Loucy (cell line): Measurements from ENCODE around the gene HCK.

Source experiments
- H2AFZ ChIP-seq: fragments of 200-600 bp; sonication (generic); 2 replicates; pipeline ENCODE4 v1.6.0; 2016; ENCODE audit warnings: antibody characterized with exemption, mild to moderate bottlenecking, low read length, moderate library complexity
- H3F3A ChIP-seq: fragments of 200-600 bp; 2 replicates; pipeline ENCODE4 v1.6.0; 2016; ENCODE audit warnings: antibody characterized with exemption, low read depth, mild to moderate bottlenecking
- H3K27me3 ChIP-seq: fragments of 200-600 bp; sonication (generic); 2 replicates; pipeline ENCODE4 v1.6.1; 2014; ENCODE audit warnings: low read length, mild to moderate bottlenecking; ENCODE audit not compliant: insufficient read depth, poor library complexity, severe bottlenecking
- H3K36me3 ChIP-seq: fragments of 200-600 bp; sonication (generic); 2 replicates; pipeline ENCODE4 v1.6.1; 2016; ENCODE audit warnings: low read length; ENCODE audit not compliant: insufficient read depth
- H3K4me1 ChIP-seq: fragments of 200-600 bp; sonication (generic); 2 replicates; pipeline ENCODE4 v1.5.1; 2014; ENCODE audit warnings: low read length, mild to moderate bottlenecking; ENCODE audit not compliant: insufficient read depth, poor library complexity, severe bottlenecking
- H3K4me2 ChIP-seq: fragments of 200-600 bp; sonication (generic); 2 replicates; pipeline ENCODE4 v1.6.0; 2014; ENCODE audit warnings: antibody characterized with exemption, low read length, low read depth, mild to moderate bottlenecking; ENCODE audit not compliant: poor library complexity, severe bottlenecking
- H3K4me3 ChIP-seq: fragments of 200-600 bp; sonication (generic); 2 replicates; pipeline ENCODE4 v1.5.1; 2014; ENCODE audit warnings: low read length, mild to moderate bottlenecking, mixed read lengths; ENCODE audit not compliant: poor library complexity, severe bottlenecking
- H3K79me2 ChIP-seq: fragments of 200-600 bp; sonication (generic); 2 replicates; pipeline ENCODE4 v1.6.1; 2014; ENCODE audit warnings: low read length; ENCODE audit not compliant: insufficient read depth
- H3K9ac ChIP-seq: fragments of 200-600 bp; sonication (generic); 2 replicates; pipeline ENCODE4 v1.6.0; 2014; ENCODE audit warnings: mild to moderate bottlenecking, low read depth, low read length, moderate library complexity; ENCODE audit not compliant: poor library complexity, severe bottlenecking
- H3K9me2 ChIP-seq: fragments of 200-600 bp; sonication (generic); replicated peaks from 2 replicates; pipeline ENCODE4 v1.6.1; 2016; ENCODE audit warnings: low read depth, low read length, mixed read lengths
- H3K9me3 ChIP-seq: fragments of 200-600 bp; sonication (generic); 2 replicates; pipeline ENCODE4 v1.6.1; 2014; ENCODE audit warnings: mild to moderate bottlenecking, antibody characterized with exemption, low read length, low read depth; ENCODE audit not compliant: insufficient read depth
- H4K20me1 ChIP-seq: fragments of 200-600 bp; sonication (generic); 2 replicates; pipeline ENCODE4 v1.6.0; 2014; ENCODE audit warnings: antibody characterized with exemption, low read length, mild to moderate bottlenecking; ENCODE audit not compliant: insufficient read depth, poor library complexity, severe bottlenecking
- CTCF ChIP-seq: fragments of 200-600 bp; sonication (generic); conservative IDR thresholded peaks from 2 replicates; pipeline ENCODE4 v1.5.1; 2014; ENCODE audit warnings: mild to moderate bottlenecking, antibody characterized with exemption, low read length
- EZH2phosphoT487 ChIP-seq: fragments of 200-600 bp; IDR thresholded peaks from 2 replicates; pipeline ENCODE4 v1.6.1; 2018; ENCODE audit warnings: antibody characterized with exemption, mild to moderate bottlenecking, moderate library complexity, borderline replicate concordance

The HCK gene

GRCh38 chr20:32083469-32083868 lies 31.4 kb downstream of the HCK start:
- H3K4me1 ChIP-seq, result peaks cover 7% of the 10 kb centered on the region
- H3F3A ChIP-seq, result no peaks in the 10 kb centered on the region
- no peak overlapping the region for H3K4me3 ChIP-seq
- no peaks in the 10 kb centered on the region for H3K36me3 ChIP-seq
- no peaks in the 10 kb centered on the region for H3K27me3 ChIP-seq
- no peak overlapping the region for H3K4me2 ChIP-seq
- H3K9me3 ChIP-seq, result no peaks in the 10 kb centered on the region
- H2AFZ ChIP-seq, result no peak overlapping the region
- H3K79me2 ChIP-seq, result no peaks in the 10 kb centered on the region
- H4K20me1 ChIP-seq, result no peaks in the 10 kb centered on the region
- H3K9me2 ChIP-seq, result no peaks in the 10 kb centered on the region
- no peak overlapping the region for H3K9ac ChIP-seq
- TF ChIP-seq CTCF, result no peak
- no peak for TF ChIP-seq EZH2phosphoT487

- Histone ChIP-seq H2AFZ (no peak overlapping the region), H3K9ac (no peak overlapping the region), H3F3A (no peaks in the 10 kb centered on the region), H3K9me2 (no peaks in the 10 kb centered on the region), H3K9me3 (no peaks in the 10 kb centered on the region), H3K4me2 (no peak overlapping the region), H3K27me3 (no peaks in the 10 kb centered on the region), H3K36me3 (no peaks in the 10 kb centered on the region), H3K79me2 (no peaks in the 10 kb centered on the region), H3K4me3 (no peak overlapping the region), H3K4me1 (no peaks in the 10 kb centered on the region), H4K20me1 (no peaks in the 10 kb centered on the region)
- TF ChIP-seq CTCF (no peak), EZH2phosphoT487 (no peak)
Observed at GRCh38 chr20:32087070-32087469, 35.0 kb downstream of the HCK start.

- Histone ChIP-seq H3K4me2 (no peak overlapping the region), H3K79me2 (no peaks in the 10 kb centered on the region), H3K27me3 (no peaks in the 10 kb centered on the region), H3K9ac (no peak overlapping the region), H3K4me1 (no peaks in the 10 kb centered on the region), H3K4me3 (no peak overlapping the region), H3F3A (no peaks in the 10 kb centered on the region), H3K9me3 (no peaks in the 10 kb centered on the region), H4K20me1 (no peaks in the 10 kb centered on the region), H2AFZ (no peak overlapping the region), H3K9me2 (no peaks in the 10 kb centered on the region), H3K36me3 (no peaks in the 10 kb centered on the region)
- TF ChIP-seq EZH2phosphoT487 (no peak), CTCF (no peak)
Observed at GRCh38 chr20:32088759-32089158, 36.7 kb downstream of the HCK start.
